ENCODE results near the gene DOCK9.

DOCK9 gene

DNA sequence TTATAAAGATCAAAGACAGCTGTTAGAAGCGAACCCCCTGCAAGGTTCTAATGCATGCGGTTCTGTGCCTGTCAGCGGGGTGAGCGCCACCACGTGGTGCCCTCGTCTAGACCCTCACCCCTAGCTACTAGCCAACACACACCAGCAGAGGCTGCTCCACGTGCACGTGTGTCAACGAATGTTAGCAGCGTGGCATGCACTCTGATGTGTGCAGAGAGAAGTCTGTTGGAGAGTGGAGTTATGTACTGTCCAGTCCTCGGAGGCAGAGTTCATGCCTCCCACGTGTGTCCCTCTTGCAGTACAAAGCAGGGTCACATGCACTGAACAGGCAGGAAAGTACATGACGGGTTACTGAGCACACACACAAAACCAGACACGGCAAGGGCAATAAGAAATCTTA, 150.4 kb downstream of the DOCK9 start:
- Histone ChIP-seq H3K4me3 (ENCODE audit: low read depth, low read length) (no peak overlapping the region), H3K36me3 (peaks cover 58% of the 10 kb centered on the region), H3K27ac (no peak overlapping the region), H3K9me3 (ENCODE audit: severe bottlenecking) (no peaks in the 10 kb centered on the region), H3K27me3 (ENCODE audit: insufficient read depth, low read depth, severe bottlenecking) (no peaks in the 10 kb centered on the region)
- DNase-seq, result no peak
- peak; percentile 45 for TF ChIP-seq CTCF (IDR thresholded peaks at IDR 0.05; ENCODE audit: low read depth, low read length)

- H3K4me3 ChIP-seq (ENCODE audit: low read depth, low read length), result no peak overlapping the region
- H3K27me3 ChIP-seq (ENCODE audit: insufficient read depth, low read depth, severe bottlenecking), result no peaks in the 10 kb centered on the region
- DNase-seq, result no peak
- TF ChIP-seq CTCF (IDR thresholded peaks at IDR 0.05; ENCODE audit: low read depth, low read length), result no peak
- H3K9me3 ChIP-seq (ENCODE audit: severe bottlenecking), result no peaks in the 10 kb centered on the region
- H3K36me3 ChIP-seq, result peaks cover 57% of the 10 kb centered on the region
- no peak overlapping the region for H3K27ac ChIP-seq
Measured at GRCh38 chr13:98826146-98826545, 151.7 kb downstream of the DOCK9 start.

DNA sequence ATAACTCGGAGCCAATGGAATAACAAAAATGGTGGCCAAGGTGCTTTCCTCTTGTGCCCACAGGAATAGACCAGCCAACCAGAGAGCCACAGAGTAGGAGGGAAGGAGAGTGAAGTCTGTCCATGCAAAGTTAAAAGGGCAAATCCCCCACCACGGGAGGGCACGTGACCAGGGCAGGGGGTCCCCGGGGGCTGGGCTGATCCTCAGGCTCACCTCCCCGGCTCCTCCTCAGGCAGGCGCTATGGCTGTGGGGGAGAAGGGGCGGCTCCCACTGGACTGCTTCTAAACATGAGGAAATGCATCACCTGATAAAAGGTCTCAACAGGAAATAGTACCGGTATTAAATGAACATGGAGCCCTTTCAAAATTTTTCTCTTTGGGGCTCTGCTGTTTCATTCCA, 152.2 kb downstream of the DOCK9 start:
- DNase-seq, result no peak
- Histone ChIP-seq H3K27me3 (ENCODE audit: insufficient read depth, low read depth, severe bottlenecking) (no peaks in the 10 kb centered on the region), H3K9me3 (ENCODE audit: severe bottlenecking) (no peaks in the 10 kb centered on the region), H3K27ac (no peak overlapping the region), H3K4me3 (ENCODE audit: low read depth, low read length) (no peak overlapping the region), H3K36me3 (peaks cover 56% of the 10 kb centered on the region)
- no peak for TF ChIP-seq CTCF (IDR thresholded peaks at IDR 0.05; ENCODE audit: low read depth, low read length)

GRCh38 chr13:98824376-98825160, 153.3 kb downstream of the DOCK9 start:
- H3K27me3 ChIP-seq (ENCODE audit: insufficient read depth, low read depth, severe bottlenecking), result no peaks in the 10 kb centered on the region
- H3K36me3 ChIP-seq, result peaks cover 59% of the 10 kb centered on the region
- no peak for TF ChIP-seq CTCF (IDR thresholded peaks at IDR 0.05; ENCODE audit: low read depth, low read length)
- no peak overlapping the region for H3K4me3 ChIP-seq (ENCODE audit: low read depth, low read length)
- no peaks in the 10 kb centered on the region for H3K9me3 ChIP-seq (ENCODE audit: severe bottlenecking)
- no peak for DNase-seq
- no peak overlapping the region for H3K27ac ChIP-seq

DNA sequence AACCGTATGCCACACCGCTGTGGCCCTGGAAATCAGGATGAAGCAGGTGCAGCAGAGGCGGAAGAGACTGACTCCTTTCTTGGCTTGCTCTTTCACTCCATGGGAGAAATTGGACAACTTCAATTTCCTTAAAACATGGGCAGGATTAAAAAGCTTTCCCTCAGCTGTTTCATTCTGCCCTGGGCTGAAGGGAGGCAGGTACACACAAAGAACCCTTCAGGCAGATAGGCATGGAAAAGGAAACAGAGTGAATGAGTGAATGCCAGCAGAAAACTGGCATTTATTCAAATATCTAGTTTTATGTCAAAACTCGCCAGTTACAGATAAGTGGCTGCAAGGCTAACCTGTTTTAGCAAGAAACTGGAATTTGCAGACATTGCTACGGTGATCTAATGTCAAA, 154.4 kb downstream of the DOCK9 start:
- Histone ChIP-seq H3K36me3 (peaks cover 56% of the 10 kb centered on the region), H3K4me3 (ENCODE audit: low read depth, low read length) (no peak overlapping the region), H3K27me3 (ENCODE audit: insufficient read depth, low read depth, severe bottlenecking) (no peaks in the 10 kb centered on the region), H3K27ac (no peak overlapping the region), H3K9me3 (ENCODE audit: severe bottlenecking) (no peaks in the 10 kb centered on the region)
- TF ChIP-seq CTCF (IDR thresholded peaks at IDR 0.05; ENCODE audit: low read depth, low read length), result no peak
- no peak for DNase-seq

GRCh38 chr13:98822225-98822606, 155.6 kb downstream of the DOCK9 start:
- no peaks in the 10 kb centered on the region for H3K27me3 ChIP-seq (ENCODE audit: insufficient read depth, low read depth, severe bottlenecking)
- H3K9me3 ChIP-seq (ENCODE audit: severe bottlenecking), result no peaks in the 10 kb centered on the region
- TF ChIP-seq CTCF (IDR thresholded peaks at IDR 0.05; ENCODE audit: low read depth, low read length), result no peak
- H3K27ac ChIP-seq, result no peak overlapping the region
- DNase-seq, result no peak
- H3K4me3 ChIP-seq (ENCODE audit: low read depth, low read length), result no peak overlapping the region
- H3K36me3 ChIP-seq, result peaks cover 48% of the 10 kb centered on the region
